ENCODE data around the gene AK1. TPM values are rescaled to one million over a fixed set of nuclear protein-coding genes. Genes with fewer than 3 reads are reported as not detected.

Gene AK1
- total and polyA plus RNA-seq, 2 of the 8 experiments (the other 6 are each of a cell fraction or from before 2014, with no cell fraction given), result 37.9 to 39.2 TPM

DNA sequence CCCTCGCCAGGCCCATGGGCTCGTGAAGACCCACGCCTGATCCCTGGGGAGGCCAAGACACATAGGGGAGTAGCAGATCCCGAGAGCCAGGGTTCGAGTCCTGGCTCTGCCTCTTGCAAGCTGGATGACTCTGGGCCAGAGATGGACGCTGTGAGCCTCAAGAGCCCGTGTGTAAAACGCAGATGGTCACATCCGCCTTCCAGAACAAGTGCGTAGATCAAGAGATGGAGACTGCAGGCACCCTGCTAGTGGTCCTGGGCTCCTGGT lies 31.1 kb upstream of the AK1 start:
- no peak overlapping the region for H3K18ac ChIP-seq (ENCODE audit: extremely low read depth, low read length)
- H3K9ac ChIP-seq (replicated peaks in 1 of 4; ENCODE audit: extremely low read depth in 1 of 4, low read depth in 3 of 4, low read length in 3 of 4), result no peak overlapping the region
- H3K14ac ChIP-seq (ENCODE audit: insufficient read length), result no peak overlapping the region
- H3K9me3 ChIP-seq (ENCODE audit: insufficient read depth in 2 of 2, low read depth in 1 of 2, low read length in 1 of 2), result no peaks in the 10 kb centered on the region
- FAIRE-seq, result no peak
- H3K4me3 ChIP-seq (ENCODE audit: extremely low read depth in 1 of 4, insufficient read depth in 2 of 4, low read depth in 3 of 4, low read length in 4 of 4), result no peak overlapping the region
- H2BK120ac ChIP-seq (replicated peaks; ENCODE audit: low read depth, low read length), result no peak overlapping the region
- POLR2A ChIA-PET (ENCODE audit: partially characterized antibody), result no interaction called here
- peaks cover 0 to 6% (median 0%) of the 10 kb centered on the region in 4 experiments; a peak in 1 of 8 replicates for H3K36me3 ChIP-seq (ENCODE audit: control insufficient read depth in 2 of 4, insufficient read depth in 4 of 4, low read length in 3 of 4)
- peaks cover 0 to 1% of the 10 kb centered on the region in 2 experiments for H4K20me1 ChIP-seq (replicated peaks in 1 of 2; ENCODE audit: control insufficient read depth in 1 of 2, insufficient read depth in 2 of 2, low read length in 2 of 2)
- no peak overlapping the region for H2BK5ac ChIP-seq (ENCODE audit: low read depth, low read length)
- no peak overlapping the region for H3K56ac ChIP-seq (replicated peaks; ENCODE audit: insufficient read length, low read depth, low read length)
- no peak overlapping the region for H2BK12ac ChIP-seq (ENCODE audit: low read depth, low read length)
- H2AK5ac ChIP-seq (ENCODE audit: low read depth, low read length), result no peak overlapping the region
- H4K8ac ChIP-seq (ENCODE audit: extremely low read depth, insufficient read depth, low read length), result no peak overlapping the region
- no peak overlapping the region for H2BK15ac ChIP-seq (ENCODE audit: low read length)
- H3K4ac ChIP-seq (replicated peaks; ENCODE audit: insufficient read length, low read depth, low read length), result no peak overlapping the region
- no peaks in the 10 kb centered on the region for H3K79me2 ChIP-seq (ENCODE audit: control insufficient read depth in 1 of 2, insufficient read depth in 2 of 2, low read length in 2 of 2)
- no peak overlapping the region for H4K91ac ChIP-seq (replicated peaks; ENCODE audit: insufficient read length, low read length)
- H4K5ac ChIP-seq (ENCODE audit: insufficient read length, low read depth, low read length), result no peak overlapping the region
- no peak overlapping the region for H2AFZ ChIP-seq (ENCODE audit: low read length)
- H3K23ac ChIP-seq (ENCODE audit: insufficient read length), result no peak overlapping the region
- DNase-seq (ENCODE audit: low read depth in 1 of 2, low spot score in 2 of 2), result no peak
- CTCF ChIA-PET (ENCODE audit: partially characterized antibody), result interaction anchor here (1.3 to 2.7 kb wide), 2 partner anchors 9 to 19 kb away, joined by 4 to 14 read pairs; partner anchors contain the start of gene ST6GALNAC4
- H3K27ac ChIP-seq (ENCODE audit: low read depth, low read length), result no peak overlapping the region
- H2BK20ac ChIP-seq (ENCODE audit: low read length), result no peak overlapping the region
- no peak for TF ChIP-seq NRF1 (IDR thresholded peaks at IDR 0.05; ENCODE audit: low read depth, low read length)
- TF ChIP-seq KDM1A (IDR thresholded peaks at IDR 0.05; ENCODE audit: borderline replicate concordance, low read length), result no peak
- TF ChIP-seq JUN (IDR thresholded peaks at IDR 0.05; ENCODE audit: low read depth, low read length), result no peak
- no peak for TF ChIP-seq CTBP2 (IDR thresholded peaks at IDR 0.05; ENCODE audit: borderline replicate concordance, insufficient read depth, insufficient read length, low read length)
- TF ChIP-seq TEAD4 (IDR thresholded peaks at IDR 0.05; ENCODE audit: low read depth, low read length), result no peak
- no peak for TF ChIP-seq GABPA (IDR thresholded peaks at IDR 0.05; ENCODE audit: borderline replicate concordance, insufficient read depth, low read length)
- TF ChIP-seq CBX8 (IDR thresholded peaks at IDR 0.05; ENCODE audit: borderline replicate concordance, low read depth, low read length), result no peak
- TF ChIP-seq CEBPB (IDR thresholded peaks at IDR 0.05; ENCODE audit: low read depth, low read length), result no peak
- no peak for TF ChIP-seq RFX5 (IDR thresholded peaks at IDR 0.05; ENCODE audit: borderline replicate concordance, low read depth, low read length)
- TF ChIP-seq NANOG (IDR thresholded peaks at IDR 0.05; ENCODE audit: insufficient read depth, low read depth, low read length, poor library complexity, severe bottlenecking), result no peak
- TF ChIP-seq RAD21 (IDR thresholded peaks at IDR 0.05 in 1 of 2, conservative IDR thresholded peaks at IDR 0.05 in 1 of 2; ENCODE audit: low read depth in 2 of 2, low read length in 2 of 2), result no peak
- H3K27me3 ChIP-seq (replicated peaks in 1 of 4; ENCODE audit: control insufficient read depth in 3 of 4, extremely low read depth in 1 of 4, insufficient read depth in 3 of 4, low read length in 3 of 4), result no peaks in the 10 kb centered on the region
- no peaks in the 10 kb centered on the region for H3K79me1 ChIP-seq (ENCODE audit: low read depth, low read length)
- WGBS, 2 experiments (ENCODE audit: extremely low coverage in 1 of 2, insufficient coverage in 1 of 2, insufficient read length in 1 of 2, insufficient replicate concordance in 2 of 2, low coverage in 1 of 2, low lambda C conversion rate in 2 of 2, missing lambda C conversion rate in 1 of 2), result 95% methylated on average over 10 of the region's 10 CpGs; no CpG with 5 or more reads in 1 of the 2 experiments
- peaks cover 0 to 17% (median 6%) of the 10 kb centered on the region in 4 experiments; a peak in 6 of 7 replicates for H3K4me1 ChIP-seq (replicated peaks in 1 of 4; ENCODE audit: control insufficient read depth in 3 of 4, insufficient read depth in 4 of 4, low read length in 3 of 4)
- H3K23me2 ChIP-seq (ENCODE audit: low read depth, low read length), result no peaks in the 10 kb centered on the region
- H3K4me2 ChIP-seq (ENCODE audit: insufficient read depth in 1 of 2, low read depth in 2 of 2, low read length in 2 of 2), result no peak overlapping the region

Data from H1 (cell line).